Measurements from ENCODE around the gene CCND1. TPM values are rescaled to one million over a fixed set of nuclear protein-coding genes. Genes with fewer than 3 reads are reported as not detected.

CCND1 gene
- total and polyA plus RNA-seq, 10 of the 15 experiments (the other 5 are each of a cell fraction or from before 2014, with no cell fraction given) = 0.09 to 6.6 (median 0.59) TPM; not detected in 2

DNA sequence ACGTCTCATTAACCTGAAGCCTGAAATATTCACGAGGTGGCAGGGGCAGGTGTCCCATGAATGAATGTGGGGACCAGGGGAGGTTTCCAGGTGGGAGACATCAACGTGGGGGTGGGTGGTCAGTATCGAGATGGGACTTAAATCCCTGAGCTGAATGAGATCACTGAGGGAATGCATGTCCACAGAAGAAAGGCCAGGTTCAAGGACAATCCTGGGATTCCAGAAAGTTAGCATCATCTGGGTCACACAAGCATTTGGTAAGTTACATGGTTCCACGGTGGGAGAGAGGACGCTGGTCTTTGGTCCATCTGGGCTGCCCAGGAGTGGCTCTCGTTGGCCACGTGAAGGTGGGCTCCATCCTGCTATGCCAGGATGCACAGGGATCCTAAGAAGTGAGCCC is 22.7 kb upstream of the CCND1 start (continued):
- TF ChIP-seq NKRF (conservative IDR thresholded peaks at IDR 0.05) = no peak
- no peak for TF ChIP-seq ZNF217 (IDR thresholded peaks at IDR 0.05)
- TF ChIP-seq, protein P1, sequence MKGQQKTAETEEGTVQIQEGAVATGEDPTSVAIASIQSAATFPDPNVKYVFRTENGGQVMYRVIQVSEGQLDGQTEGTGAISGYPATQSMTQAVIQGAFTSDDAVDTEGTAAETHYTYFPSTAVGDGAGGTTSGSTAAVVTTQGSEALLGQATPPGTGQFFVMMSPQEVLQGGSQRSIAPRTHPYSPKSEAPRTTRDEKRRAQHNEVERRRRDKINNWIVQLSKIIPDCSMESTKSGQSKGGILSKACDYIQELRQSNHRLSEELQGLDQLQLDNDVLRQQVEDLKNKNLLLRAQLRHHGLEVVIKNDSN (IDR thresholded peaks at IDR 0.05; ENCODE audit: borderline replicate concordance, extremely low read length, insufficient read depth, low read depth, low read length) = no peak
- TF ChIP-seq CREM (IDR thresholded peaks at IDR 0.05; ENCODE audit: low read depth) = no peak
- TF ChIP-seq ZSCAN29 (IDR thresholded peaks at IDR 0.05) = no peak

GRCh38 chr11:69620683-69621290 is 20.2 kb upstream of the CCND1 start:
- no peaks in the 10 kb centered on the region for H3K4me1 ChIP-seq (ENCODE audit: control insufficient read depth, insufficient read depth, low read length)
- ChIA-PET RAD21 (ENCODE audit: unreplicated experiment) (no interaction called here), POLR2A (interaction anchor here (0.7 kb wide), 1 partner anchor 386 kb away, joined by 3 read pairs; no protein-coding TSS in a partner anchor), CTCF (interaction anchor here (0.7 kb wide), 1 partner anchor 51 kb away, joined by 3 read pairs; no protein-coding TSS in a partner anchor), SMC1A (ENCODE audit: uncharacterized antibody, unreplicated experiment) (interaction anchor here (0.6 kb wide), 1 partner anchor 11 kb away, joined by 4 read pairs; no protein-coding TSS in a partner anchor)
- no peak overlapping the region for H3K9ac ChIP-seq (ENCODE audit: control insufficient read depth, insufficient read depth, low read length)
- no peaks in the 10 kb centered on the region for H4K20me1 ChIP-seq (ENCODE audit: control insufficient read depth, insufficient read depth)
- no peaks in the 10 kb centered on the region for H3K9me3 ChIP-seq (replicated peaks; ENCODE audit: control insufficient read depth, insufficient read depth, low read length)
- ATAC-seq (no peak), DNase-seq (ENCODE audit: low read depth, low spot score) (no peak), FAIRE-seq (no peak)
- H3K79me2 ChIP-seq (ENCODE audit: control insufficient read depth, insufficient read depth, low read length) = no peaks in the 10 kb centered on the region
- peaks cover 0 to 2% of the 10 kb centered on the region in 2 experiments; a peak in 2 of 4 replicates for H3K27me3 ChIP-seq (replicated peaks in 1 of 2; ENCODE audit: control insufficient read depth in 2 of 2, insufficient read depth in 2 of 2, low read length in 1 of 2)
- H3K27ac ChIP-seq (ENCODE audit: control insufficient read depth, insufficient read depth) = no peak overlapping the region
- no peak overlapping the region for H2AFZ ChIP-seq (ENCODE audit: control insufficient read depth, low read depth, low read length)
- in situ Hi-C loops (cut with MboI) = no loop called here
- no peak overlapping the region for H3K4me3 ChIP-seq
- no TSS peak for BruUV-seq (replicated peaks)
- no peaks in the 10 kb centered on the region for H3K36me3 ChIP-seq (ENCODE audit: control insufficient read depth in 2 of 2, insufficient read depth in 2 of 2, low read length in 1 of 2)
- H3K4me2 ChIP-seq (ENCODE audit: control insufficient read depth, insufficient read depth) = no peak overlapping the region
- intact Hi-C loops (cut with micrococcal nuclease; ENCODE audit: unreplicated experiment) = no loop called here
- 54% methylated on average over 2 of the region's 2 CpGs for WGBS (ENCODE audit: insufficient coverage, insufficient replicate concordance, low lambda C conversion rate, missing lambda C conversion rate)
- TF ChIP-seq ZBED1 (IDR thresholded peaks at IDR 0.05; ENCODE audit: borderline replicate concordance) (no peak), DPF2 (IDR thresholded peaks at IDR 0.05) (no peak), PML (IDR thresholded peaks at IDR 0.05; ENCODE audit: low read length) (no peak), ZNF687 (IDR thresholded peaks at IDR 0.05) (no peak), EP300 (IDR thresholded peaks at IDR 0.05; ENCODE audit: borderline replicate concordance in 1 of 2, control insufficient read depth in 1 of 2, low read depth in 2 of 2, low read length in 2 of 2) (no peak)
- TF ChIP-seq, protein P2, sequence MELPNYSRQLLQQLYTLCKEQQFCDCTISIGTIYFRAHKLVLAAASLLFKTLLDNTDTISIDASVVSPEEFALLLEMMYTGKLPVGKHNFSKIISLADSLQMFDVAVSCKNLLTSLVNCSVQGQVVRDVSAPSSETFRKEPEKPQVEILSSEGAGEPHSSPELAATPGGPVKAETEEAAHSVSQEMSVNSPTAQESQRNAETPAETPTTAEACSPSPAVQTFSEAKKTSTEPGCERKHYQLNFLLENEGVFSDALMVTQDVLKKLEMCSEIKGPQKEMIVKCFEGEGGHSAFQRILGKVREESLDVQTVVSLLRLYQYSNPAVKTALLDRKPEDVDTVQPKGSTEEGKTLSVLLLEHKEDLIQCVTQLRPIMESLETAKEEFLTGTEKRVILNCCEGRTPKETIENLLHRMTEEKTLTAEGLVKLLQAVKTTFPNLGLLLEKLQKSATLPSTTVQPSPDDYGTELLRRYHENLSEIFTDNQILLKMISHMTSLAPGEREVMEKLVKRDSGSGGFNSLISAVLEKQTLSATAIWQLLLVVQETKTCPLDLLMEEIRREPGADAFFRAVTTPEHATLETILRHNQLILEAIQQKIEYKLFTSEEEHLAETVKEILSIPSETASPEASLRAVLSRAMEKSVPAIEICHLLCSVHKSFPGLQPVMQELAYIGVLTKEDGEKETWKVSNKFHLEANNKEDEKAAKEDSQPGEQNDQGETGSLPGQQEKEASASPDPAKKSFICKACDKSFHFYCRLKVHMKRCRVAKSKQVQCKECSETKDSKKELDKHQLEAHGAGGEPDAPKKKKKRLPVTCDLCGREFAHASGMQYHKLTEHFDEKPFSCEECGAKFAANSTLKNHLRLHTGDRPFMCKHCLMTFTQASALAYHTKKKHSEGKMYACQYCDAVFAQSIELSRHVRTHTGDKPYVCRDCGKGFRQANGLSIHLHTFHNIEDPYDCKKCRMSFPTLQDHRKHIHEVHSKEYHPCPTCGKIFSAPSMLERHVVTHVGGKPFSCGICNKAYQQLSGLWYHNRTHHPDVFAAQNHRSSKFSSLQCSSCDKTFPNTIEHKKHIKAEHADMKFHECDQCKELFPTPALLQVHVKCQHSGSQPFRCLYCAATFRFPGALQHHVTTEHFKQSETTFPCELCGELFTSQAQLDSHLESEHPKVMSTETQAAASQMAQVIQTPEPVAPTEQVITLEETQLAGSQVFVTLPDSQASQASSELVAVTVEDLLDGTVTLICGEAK (IDR thresholded peaks at IDR 0.05; ENCODE audit: borderline replicate concordance) = no peak
